Cardiac fibroblast (primary cell): ENCODE results near the gene LMBRD1.

Experiments used
- DNase-seq, 2 donors: peaks; one replicate each; pipeline versions ENCODE4 v3.0.0 to v3.0.0-alpha.2; 2010; ENCODE audit warnings: low read depth in 2 of 2
- H3K4me3 ChIP-seq, 2 donors: replicated peaks in 1 of 2; 1 replicate in 1 of 2; 2 replicates in 1 of 2; pipeline ENCODE4 v1.5.1; 2011; ENCODE audit warnings: low read depth in 2 of 2, low read length in 2 of 2, mild to moderate bottlenecking in 2 of 2, moderate library complexity in 1 of 2
- CTCF ChIP-seq: IDR thresholded peaks from one replicate; pipeline ENCODE4 v1.5.1; 2011; ENCODE audit warnings: low read depth, mild to moderate bottlenecking, low read length, inconsistent platforms

Gene LMBRD1

DNA sequence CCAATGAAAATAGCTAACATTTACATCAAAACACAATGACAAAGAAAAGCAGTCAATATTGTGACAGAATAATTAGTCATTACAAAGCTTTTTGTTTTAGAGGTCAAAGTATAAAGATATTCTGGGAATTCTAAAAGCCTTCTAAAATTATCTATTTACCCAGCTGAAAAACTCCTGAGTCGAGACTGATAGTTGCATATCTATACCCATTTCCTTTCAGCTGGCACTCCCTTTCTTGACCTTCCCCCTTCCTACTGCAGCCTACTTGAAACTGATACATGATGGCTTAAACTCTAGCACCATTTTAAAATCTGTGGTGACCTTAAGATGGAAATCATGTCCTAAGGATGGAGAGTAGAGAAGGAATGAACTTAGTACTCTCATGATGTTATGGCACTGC lies 38.6 kb downstream of the LMBRD1 start:
- no peak overlapping the region for H3K4me3 ChIP-seq
- TF ChIP-seq CTCF, result no peak
- DNase-seq, result no peak

- TF ChIP-seq CTCF, result no peak
These were observed 39.9 kb downstream of the LMBRD1 start for GRCh38 chr6:69756907-69757306.

DNA sequence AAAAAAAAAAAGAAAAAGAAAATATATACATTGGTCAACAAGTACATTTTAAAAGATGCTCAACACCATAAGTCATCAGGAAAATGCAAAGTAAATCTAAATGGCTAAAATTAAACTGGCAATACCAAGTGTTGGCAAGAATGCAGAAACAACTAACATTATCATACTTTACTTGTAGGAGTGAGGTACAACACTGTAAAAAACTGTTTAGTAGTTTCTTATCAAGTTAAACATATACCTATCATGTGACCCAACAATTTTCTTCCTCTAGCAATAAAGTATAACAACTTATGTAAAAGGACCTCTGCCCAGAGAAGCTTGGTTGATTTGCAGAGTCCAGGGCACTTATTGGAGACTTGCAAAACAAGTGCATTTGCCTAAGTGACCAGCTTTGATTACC lies 40.4 kb downstream of the LMBRD1 start:
- H3K4me3 ChIP-seq, result no peak overlapping the region
- TF ChIP-seq CTCF, result no peak
- no peak for DNase-seq

More at GRCh38 chr6:69756907-69757306, 39.9 kb downstream of the LMBRD1 start:
- DNase-seq, result no peak
- no peak overlapping the region for H3K4me3 ChIP-seq

- H3K4me3 ChIP-seq, result no peak overlapping the region
- TF ChIP-seq CTCF, result no peak
- DNase-seq, result no peak
These were observed 61.8 kb downstream of the LMBRD1 start for GRCh38 chr6:69735027-69735426.

- TF ChIP-seq CTCF, result peak; percentile 31
- peak; percentile 36 to 48 for DNase-seq
- no peak overlapping the region for H3K4me3 ChIP-seq
These were observed 64.2 kb downstream of the LMBRD1 start for GRCh38 chr6:69732640-69733039.

- TF ChIP-seq CTCF, result no peak
- no peak overlapping the region for H3K4me3 ChIP-seq
- peak in 1 of 2 donors; percentile 61 for DNase-seq
These were observed 64.8 kb downstream of the LMBRD1 start for GRCh38 chr6:69732045-69732444.

GRCh38 chr6:69729870-69730449 lies 66.8 kb downstream of the LMBRD1 start:
- H3K4me3 ChIP-seq, result no peak overlapping the region
- DNase-seq, result peak; percentile 23 to 32
- TF ChIP-seq CTCF, result no peak
